ENCODE results near the gene IGSF1. TPM values are rescaled to one million over a fixed set of nuclear protein-coding genes. Genes with fewer than 3 reads are reported as not detected.

IGSF1 gene
- total RNA-seq, 1 experiment from 2014 or later: not detected

DNA sequence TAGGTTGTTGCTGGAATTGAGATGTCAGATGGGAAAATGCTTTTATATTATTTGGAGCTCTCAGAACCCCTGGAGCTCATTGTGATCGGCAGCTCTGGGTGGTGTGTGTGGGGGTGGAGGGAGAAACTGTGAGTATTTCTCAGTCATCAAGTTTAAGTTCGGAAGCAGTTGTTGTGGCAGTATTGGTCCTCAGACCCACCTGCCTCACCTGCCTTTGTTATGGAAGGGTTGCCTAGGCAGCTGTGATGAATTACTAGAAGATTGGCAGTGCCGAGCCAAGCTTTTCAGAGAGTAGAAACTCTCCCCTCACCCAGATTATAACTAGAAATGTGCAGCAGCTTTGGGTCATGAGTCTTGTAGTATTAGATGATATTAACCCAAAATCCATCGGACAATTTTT lies 9.5 kb downstream of the IGSF1 start:
- no peaks in the 10 kb centered on the region for H3K4me1 Mint-ChIP-seq (ENCODE audit: low read depth, unreplicated experiment)
- CTCF ChIA-PET: no interaction called here
- H3K27ac Mint-ChIP-seq (ENCODE audit: unreplicated experiment): no peak overlapping the region
- H3K27me3 Mint-ChIP-seq (ENCODE audit: unreplicated experiment): peaks cover 13% of the 10 kb centered on the region
- H3K36me3 Mint-ChIP-seq (ENCODE audit: insufficient read depth, unreplicated experiment): no peaks in the 10 kb centered on the region
- BruUV-seq (replicated peaks): no TSS peak
- TF ChIP-seq, protein P1, sequence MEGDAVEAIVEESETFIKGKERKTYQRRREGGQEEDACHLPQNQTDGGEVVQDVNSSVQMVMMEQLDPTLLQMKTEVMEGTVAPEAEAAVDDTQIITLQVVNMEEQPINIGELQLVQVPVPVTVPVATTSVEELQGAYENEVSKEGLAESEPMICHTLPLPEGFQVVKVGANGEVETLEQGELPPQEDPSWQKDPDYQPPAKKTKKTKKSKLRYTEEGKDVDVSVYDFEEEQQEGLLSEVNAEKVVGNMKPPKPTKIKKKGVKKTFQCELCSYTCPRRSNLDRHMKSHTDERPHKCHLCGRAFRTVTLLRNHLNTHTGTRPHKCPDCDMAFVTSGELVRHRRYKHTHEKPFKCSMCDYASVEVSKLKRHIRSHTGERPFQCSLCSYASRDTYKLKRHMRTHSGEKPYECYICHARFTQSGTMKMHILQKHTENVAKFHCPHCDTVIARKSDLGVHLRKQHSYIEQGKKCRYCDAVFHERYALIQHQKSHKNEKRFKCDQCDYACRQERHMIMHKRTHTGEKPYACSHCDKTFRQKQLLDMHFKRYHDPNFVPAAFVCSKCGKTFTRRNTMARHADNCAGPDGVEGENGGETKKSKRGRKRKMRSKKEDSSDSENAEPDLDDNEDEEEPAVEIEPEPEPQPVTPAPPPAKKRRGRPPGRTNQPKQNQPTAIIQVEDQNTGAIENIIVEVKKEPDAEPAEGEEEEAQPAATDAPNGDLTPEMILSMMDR (IDR thresholded peaks at IDR 0.05; ENCODE audit: unreplicated experiment): no peak
- intact Hi-C loops (cut with micrococcal nuclease; ENCODE audit: unreplicated experiment): no loop called here
- H3K9me3 Mint-ChIP-seq (ENCODE audit: low read depth, unreplicated experiment): no peaks in the 10 kb centered on the region
- H3K4me3 Mint-ChIP-seq (ENCODE audit: low read depth, unreplicated experiment): no peak overlapping the region
- no peak for DNase-seq

DNA sequence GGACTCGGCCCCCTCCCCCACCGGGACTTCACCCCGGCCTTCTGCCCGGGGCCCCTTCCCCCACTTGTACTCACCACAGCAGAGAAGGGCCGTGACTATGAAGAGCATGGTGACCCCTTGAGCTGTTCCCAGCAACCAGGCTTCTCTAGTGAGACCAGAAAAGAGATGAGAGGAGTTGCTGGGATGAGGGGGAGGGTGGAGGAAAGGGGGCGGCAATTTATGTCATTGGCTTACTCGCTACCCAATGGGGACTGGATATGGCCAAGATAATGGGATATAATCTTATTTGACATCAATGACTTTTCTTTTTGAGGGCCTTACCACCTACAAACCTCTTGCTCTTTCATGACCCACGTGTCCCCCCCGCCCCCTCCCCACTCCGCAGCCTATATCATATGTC lies 9.9 kb downstream of the IGSF1 start:
- Mint-ChIP-seq H3K4me3 (ENCODE audit: low read depth, unreplicated experiment) (no peak overlapping the region), H3K27ac (ENCODE audit: unreplicated experiment) (no peak overlapping the region), H3K9me3 (ENCODE audit: low read depth, unreplicated experiment) (no peaks in the 10 kb centered on the region), H3K4me1 (ENCODE audit: low read depth, unreplicated experiment) (no peaks in the 10 kb centered on the region), H3K27me3 (ENCODE audit: unreplicated experiment) (peaks cover 13% of the 10 kb centered on the region), H3K36me3 (ENCODE audit: insufficient read depth, unreplicated experiment) (no peaks in the 10 kb centered on the region)
- no peak for DNase-seq
- TF ChIP-seq, protein P1 (IDR thresholded peaks at IDR 0.05; ENCODE audit: unreplicated experiment): no peak
- CTCF ChIA-PET: no interaction called here
- intact Hi-C loops (cut with micrococcal nuclease; ENCODE audit: unreplicated experiment): no loop called here
- BruUV-seq (replicated peaks): no TSS peak

DNA sequence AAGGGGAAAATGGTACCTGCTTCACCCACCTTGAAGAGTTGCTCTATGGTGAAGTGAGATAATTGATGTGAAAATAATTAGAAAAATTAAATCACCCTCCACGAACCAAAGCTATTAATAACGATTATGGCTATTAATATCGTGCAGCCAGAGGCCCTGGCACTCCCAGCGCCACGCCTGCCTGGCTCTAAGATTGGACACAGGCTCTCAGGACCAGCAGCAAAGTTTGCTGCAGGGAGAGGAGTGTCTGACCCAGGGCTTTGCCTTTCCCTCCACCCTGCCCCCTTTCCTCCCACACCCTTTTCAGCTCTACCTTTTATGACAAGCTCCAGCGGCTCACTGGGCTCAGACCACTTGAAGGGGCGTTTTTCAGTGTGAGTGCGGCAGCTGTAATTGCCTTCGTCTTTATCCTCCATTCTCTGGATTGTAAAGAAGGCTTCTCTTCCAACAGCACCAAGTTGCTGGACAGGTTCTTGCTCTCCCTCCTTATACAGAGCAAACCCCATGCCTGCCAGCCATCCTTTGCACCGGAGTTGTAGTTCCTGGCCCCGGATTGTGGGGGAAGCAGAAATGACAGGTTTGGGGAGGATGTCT lies 11.5 kb downstream of the IGSF1 start:
- no TSS peak for BruUV-seq (replicated peaks)
- Mint-ChIP-seq H3K4me1 (ENCODE audit: low read depth, unreplicated experiment) (no peaks in the 10 kb centered on the region), H3K4me3 (ENCODE audit: low read depth, unreplicated experiment) (no peak overlapping the region), H3K27me3 (ENCODE audit: unreplicated experiment) (peaks cover 13% of the 10 kb centered on the region), H3K36me3 (ENCODE audit: insufficient read depth, unreplicated experiment) (no peaks in the 10 kb centered on the region), H3K9me3 (ENCODE audit: low read depth, unreplicated experiment) (no peaks in the 10 kb centered on the region), H3K27ac (ENCODE audit: unreplicated experiment) (no peak overlapping the region)
- DNase-seq: no peak
- CTCF ChIA-PET: no interaction called here
- intact Hi-C loops (cut with micrococcal nuclease; ENCODE audit: unreplicated experiment): no loop called here
- TF ChIP-seq, protein P1 (IDR thresholded peaks at IDR 0.05; ENCODE audit: unreplicated experiment): no peak

DNA sequence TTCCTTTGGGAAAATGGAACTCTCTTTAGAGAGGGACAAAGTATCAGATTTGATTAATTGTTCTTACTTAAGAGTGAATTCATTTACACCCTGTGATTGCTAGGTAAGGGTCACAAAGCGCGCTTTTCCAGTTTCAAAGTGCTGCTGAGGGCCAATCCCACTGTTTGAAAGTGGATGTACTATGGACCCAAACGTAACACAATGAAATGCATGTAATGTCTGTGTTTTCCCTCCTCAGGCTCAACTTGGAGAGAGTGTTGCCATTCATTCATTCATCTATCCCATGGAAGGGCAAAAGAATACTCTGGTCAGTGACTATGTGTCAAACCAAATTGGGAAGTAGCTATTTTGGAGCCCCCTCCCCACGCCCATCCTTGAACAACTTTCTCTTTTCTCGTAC lies 16.1 kb downstream of the IGSF1 start:
- TF ChIP-seq, protein P1 (IDR thresholded peaks at IDR 0.05; ENCODE audit: unreplicated experiment): no peak
- Mint-ChIP-seq H3K4me1 (ENCODE audit: low read depth, unreplicated experiment) (no peaks in the 10 kb centered on the region), H3K4me3 (ENCODE audit: low read depth, unreplicated experiment) (no peak overlapping the region), H3K27ac (ENCODE audit: unreplicated experiment) (no peak overlapping the region), H3K36me3 (ENCODE audit: insufficient read depth, unreplicated experiment) (no peaks in the 10 kb centered on the region), H3K9me3 (ENCODE audit: low read depth, unreplicated experiment) (no peaks in the 10 kb centered on the region), H3K27me3 (ENCODE audit: unreplicated experiment) (peaks cover 14% of the 10 kb centered on the region)
- CTCF ChIA-PET: no interaction called here
- DNase-seq: no peak
- intact Hi-C loops (cut with micrococcal nuclease; ENCODE audit: unreplicated experiment): no loop called here
- no TSS peak for BruUV-seq (replicated peaks)
